ENCODE results near the gene PLPP2.
"Not testable (repeated sequence)": the region's sequence is repeated elsewhere in the genome, so short reads cannot be mapped to it uniquely, and the experiment has no call there.

DNA sequence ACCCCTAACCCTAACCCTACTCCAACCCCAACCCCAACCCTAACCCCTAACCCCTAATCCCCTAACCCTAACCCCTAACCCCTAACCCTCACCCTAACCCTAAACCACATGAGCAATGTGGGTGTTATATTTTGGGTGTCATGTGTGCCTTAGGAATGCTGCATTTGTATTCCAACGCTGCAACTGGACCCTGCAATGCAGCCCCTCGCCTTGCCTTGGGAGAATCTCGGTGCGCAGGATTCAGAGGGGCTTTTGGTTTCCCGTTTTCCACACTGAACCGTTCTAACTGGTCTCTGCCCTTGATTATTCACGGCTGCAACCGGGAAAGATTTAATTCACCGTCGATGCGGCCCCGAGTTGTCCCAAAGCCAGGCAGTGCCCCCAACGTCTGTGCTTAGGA lies 45.3 kb downstream of the PLPP2 start:
- TF ChIP-seq, protein P1, sequence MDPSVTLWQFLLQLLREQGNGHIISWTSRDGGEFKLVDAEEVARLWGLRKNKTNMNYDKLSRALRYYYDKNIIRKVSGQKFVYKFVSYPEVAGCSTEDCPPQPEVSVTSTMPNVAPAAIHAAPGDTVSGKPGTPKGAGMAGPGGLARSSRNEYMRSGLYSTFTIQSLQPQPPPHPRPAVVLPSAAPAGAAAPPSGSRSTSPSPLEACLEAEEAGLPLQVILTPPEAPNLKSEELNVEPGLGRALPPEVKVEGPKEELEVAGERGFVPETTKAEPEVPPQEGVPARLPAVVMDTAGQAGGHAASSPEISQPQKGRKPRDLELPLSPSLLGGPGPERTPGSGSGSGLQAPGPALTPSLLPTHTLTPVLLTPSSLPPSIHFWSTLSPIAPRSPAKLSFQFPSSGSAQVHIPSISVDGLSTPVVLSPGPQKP (IDR thresholded peaks at IDR 0.05; ENCODE audit: borderline replicate concordance, low read depth, low read length): not testable (repeated sequence)
- TF ChIP-seq, protein P2, sequence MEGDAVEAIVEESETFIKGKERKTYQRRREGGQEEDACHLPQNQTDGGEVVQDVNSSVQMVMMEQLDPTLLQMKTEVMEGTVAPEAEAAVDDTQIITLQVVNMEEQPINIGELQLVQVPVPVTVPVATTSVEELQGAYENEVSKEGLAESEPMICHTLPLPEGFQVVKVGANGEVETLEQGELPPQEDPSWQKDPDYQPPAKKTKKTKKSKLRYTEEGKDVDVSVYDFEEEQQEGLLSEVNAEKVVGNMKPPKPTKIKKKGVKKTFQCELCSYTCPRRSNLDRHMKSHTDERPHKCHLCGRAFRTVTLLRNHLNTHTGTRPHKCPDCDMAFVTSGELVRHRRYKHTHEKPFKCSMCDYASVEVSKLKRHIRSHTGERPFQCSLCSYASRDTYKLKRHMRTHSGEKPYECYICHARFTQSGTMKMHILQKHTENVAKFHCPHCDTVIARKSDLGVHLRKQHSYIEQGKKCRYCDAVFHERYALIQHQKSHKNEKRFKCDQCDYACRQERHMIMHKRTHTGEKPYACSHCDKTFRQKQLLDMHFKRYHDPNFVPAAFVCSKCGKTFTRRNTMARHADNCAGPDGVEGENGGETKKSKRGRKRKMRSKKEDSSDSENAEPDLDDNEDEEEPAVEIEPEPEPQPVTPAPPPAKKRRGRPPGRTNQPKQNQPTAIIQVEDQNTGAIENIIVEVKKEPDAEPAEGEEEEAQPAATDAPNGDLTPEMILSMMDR (conservative IDR thresholded peaks at IDR 0.05; ENCODE audit: low read depth, low read length): not testable (repeated sequence)
- not testable (repeated sequence) for TF ChIP-seq POLR2A (IDR thresholded peaks at IDR 0.05; ENCODE audit: low read depth, low read length); RAD21 (IDR thresholded peaks at IDR 0.05; ENCODE audit: low read length); SMC3 (IDR thresholded peaks at IDR 0.05; ENCODE audit: low read depth, low read length); FOS (IDR thresholded peaks at IDR 0.05; ENCODE audit: low read depth, low read length); CHD1 (IDR thresholded peaks at IDR 0.05; ENCODE audit: low read depth, low read length); MAZ (IDR thresholded peaks at IDR 0.05; ENCODE audit: borderline replicate concordance, low read depth, low read length); RFX5 (IDR thresholded peaks at IDR 0.05; ENCODE audit: low read depth, low read length); CEBPB (IDR thresholded peaks at IDR 0.05; ENCODE audit: low read depth, low read length); MXI1 (IDR thresholded peaks at IDR 0.05; ENCODE audit: borderline replicate concordance, low read depth, low read length); MAFK (IDR thresholded peaks at IDR 0.05; ENCODE audit: low read depth, low read length); BHLHE40 (IDR thresholded peaks at IDR 0.05; ENCODE audit: low read depth, low read length)
- TF ChIP-seq, protein P3, sequence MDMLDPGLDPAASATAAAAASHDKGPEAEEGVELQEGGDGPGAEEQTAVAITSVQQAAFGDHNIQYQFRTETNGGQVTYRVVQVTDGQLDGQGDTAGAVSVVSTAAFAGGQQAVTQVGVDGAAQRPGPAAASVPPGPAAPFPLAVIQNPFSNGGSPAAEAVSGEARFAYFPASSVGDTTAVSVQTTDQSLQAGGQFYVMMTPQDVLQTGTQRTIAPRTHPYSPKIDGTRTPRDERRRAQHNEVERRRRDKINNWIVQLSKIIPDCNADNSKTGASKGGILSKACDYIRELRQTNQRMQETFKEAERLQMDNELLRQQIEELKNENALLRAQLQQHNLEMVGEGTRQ (IDR thresholded peaks at IDR 0.05; ENCODE audit: low read depth, low read length): not testable (repeated sequence)

Measured in IMR-90 (cell line).